HG02763 (cell line): ENCODE data around the gene ZNF554.
A peak's percentile ranks its signal among the peaks of the same experiment; 100 is the strongest.

Source experiments
- ATAC-seq: cut with Tn5 transposase; IDR thresholded peaks from one replicate; pipeline ENCODE4 v1.9.1; 2021; ENCODE audit warnings: mild to moderate bottlenecking, moderate library complexity; ENCODE audit not compliant: unreplicated experiment

ZNF554 gene

DNA sequence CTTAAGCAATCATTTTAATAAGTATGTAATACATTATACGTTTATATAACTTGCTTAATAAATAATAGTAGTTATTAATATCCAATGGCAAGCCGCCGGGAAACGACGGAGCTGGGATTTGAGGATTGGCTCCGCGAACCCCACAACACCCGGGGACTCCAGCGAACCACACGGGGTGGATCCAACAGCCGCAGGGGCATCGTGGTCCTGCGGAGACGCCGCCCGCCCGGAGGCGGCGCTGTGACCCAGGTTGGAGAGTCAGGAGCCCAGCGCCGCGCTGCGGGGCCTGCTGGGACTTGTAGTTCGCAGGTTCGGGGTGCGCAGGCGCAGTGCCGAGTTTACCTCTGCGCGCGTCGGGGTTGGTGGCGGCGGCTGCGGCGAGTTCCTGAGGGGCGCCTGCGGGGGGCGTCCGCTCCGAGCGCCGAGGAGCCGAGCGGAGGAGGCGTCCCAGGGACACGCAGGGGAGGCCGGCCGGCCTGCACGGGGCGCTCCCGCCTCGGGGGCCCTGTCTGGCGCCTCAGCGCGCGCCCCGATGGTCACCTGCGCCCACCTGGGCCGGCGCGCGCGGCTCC is at the start of gene ZNF554:
Gene ZNF554 (plus strand): TSS at position 329 of the 572 bp plus-strand sequence. CDS start 204 bp downstream, at position 533.
- ATAC-seq: peak; percentile 88

DNA sequence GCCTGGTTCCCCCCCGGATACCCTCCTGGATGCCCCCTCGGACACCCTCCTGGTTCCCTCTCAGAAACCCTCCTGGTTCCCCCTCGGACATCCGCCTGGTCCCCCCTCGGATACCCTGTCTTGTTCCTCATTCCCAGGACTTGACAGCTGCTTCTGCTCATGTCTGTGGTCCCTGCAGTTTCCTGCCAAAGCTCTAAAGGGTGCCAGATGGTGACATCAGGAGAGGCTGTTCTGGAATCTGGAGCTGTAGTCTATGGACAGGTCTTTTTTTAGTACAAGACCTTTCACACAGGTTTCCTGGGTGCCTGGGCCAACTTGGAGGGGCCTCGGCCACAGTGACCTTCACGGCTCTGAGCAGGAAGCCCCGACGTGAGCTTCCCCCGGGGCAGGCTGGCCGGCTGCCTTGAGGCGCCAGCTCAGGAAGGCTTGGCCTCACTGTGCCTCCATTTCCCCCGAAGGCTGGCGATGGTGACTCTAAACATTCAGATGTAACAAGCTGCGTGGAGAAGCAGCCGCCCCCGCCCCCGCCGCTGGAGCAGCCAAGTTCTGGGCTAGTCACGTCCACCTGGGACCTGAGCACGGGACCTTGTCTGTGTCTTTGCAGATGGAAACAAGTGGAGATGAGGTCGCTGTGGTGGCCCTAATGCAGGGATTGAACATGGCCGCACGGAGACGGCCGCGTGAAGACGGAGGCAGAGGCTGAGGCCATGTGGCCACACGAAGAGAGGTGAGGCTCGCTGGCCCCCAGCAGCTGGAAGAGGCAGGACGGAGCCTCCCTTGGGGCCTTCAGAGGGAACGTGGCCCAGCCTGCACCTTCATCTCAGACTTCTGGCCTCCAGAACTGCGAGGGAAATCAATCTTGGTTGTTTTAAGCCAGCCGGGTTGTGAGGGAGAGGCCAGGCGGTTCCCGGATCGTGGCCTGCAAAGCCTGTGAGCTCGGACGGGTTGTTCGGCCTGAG is 49.3 kb upstream of the ZNF554 start:
- ATAC-seq: no peak

DNA sequence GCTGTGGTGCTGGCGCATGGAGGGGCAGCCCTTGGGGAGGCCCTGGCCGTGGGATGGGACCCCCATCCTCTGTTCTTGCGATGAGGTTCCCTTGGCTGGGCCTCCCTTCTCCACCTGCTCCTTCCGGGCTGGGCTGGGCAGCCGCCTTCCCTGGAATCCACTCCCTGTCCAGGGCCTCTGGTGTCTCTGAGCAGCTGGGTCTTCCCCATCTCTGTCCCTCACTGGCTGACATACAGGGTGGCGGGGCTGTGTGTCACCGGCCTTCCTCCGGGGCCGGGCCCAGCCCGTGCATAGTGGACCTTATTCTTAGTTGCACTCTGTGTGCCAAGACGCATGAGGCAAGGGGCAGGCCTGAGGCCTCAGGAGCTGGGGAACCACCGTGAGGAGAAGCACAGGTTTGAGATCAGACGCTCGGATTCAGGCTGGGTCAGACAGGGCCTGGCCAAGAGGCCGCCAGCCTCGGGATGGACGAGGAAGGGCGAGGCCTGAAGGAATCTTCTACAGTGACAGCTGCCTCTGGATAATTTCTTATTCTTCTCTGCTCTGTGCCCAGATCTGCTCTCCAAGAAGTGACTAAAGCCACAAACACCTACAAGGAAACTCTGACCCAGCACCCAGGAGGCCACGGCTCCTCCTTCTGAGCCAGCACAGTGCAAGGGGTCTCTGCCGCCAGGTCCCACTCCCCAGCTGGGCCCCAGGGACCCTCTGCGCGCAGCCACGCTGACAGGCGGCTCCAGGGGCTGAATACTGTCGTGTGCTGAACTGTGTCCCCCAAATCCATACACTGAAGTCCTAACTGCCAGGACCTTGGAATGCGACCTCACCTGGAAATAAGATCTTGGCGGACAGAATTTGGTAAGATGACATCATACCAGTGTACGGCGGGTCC is 47.6 kb upstream of the ZNF554 start:
- ATAC-seq: no peak

DNA sequence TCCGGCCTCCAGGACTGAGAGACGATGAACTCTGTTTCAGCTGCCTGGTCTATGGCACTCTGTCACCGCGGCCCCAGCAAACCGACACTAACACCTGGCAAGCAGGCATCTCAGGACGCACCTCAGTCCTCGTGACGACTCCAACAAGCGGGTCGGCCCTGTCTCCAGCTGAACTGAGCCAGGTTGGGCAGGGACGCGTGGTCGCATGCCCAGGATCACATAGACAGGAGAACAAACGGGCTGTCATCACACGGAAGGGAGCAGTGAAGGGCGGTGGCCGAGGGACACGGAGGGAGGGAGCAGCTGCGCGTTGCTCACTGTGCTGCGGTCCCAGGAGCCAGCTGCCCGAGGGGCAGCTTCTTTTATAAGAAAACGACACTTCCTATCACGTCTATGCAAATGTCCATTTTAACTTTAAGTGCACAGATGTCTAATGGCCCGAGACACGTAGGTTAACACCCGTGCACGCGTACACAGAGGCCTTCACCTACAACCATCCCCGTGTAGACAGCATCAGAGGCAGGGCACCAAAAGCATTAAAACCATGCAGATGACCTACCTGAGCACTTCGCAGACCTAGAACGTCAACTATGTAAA is 45.5 kb upstream of the ZNF554 start:
- ATAC-seq: no peak

DNA sequence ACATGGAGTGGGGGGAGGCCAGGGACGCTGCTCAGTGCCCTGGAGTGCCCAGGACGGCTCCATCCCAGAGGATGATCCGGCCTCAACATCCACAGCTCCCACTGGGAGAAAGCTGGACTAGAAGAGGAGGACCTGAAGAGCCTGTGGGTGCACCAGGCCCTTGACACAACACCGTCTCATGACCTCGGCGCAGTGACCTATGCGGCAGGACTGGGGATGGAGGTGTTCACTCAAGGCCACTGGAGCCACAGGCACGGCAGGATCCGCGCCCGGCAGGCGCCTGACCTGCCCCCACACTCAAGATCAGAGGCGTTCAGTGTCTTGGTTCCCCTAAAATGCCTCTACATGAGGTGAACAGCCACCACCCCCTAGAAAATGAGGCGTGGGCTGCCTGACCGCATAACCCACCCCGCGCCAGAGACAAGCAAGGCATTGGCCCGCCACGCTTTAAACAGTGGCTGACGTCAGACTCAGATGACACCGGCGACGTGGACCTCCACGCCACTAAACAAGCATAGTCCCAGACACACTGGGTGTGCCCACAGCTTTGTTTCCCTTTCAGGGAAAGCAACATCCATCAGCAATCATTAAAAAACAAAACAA is 44.6 kb upstream of the ZNF554 start:
- ATAC-seq: no peak

DNA sequence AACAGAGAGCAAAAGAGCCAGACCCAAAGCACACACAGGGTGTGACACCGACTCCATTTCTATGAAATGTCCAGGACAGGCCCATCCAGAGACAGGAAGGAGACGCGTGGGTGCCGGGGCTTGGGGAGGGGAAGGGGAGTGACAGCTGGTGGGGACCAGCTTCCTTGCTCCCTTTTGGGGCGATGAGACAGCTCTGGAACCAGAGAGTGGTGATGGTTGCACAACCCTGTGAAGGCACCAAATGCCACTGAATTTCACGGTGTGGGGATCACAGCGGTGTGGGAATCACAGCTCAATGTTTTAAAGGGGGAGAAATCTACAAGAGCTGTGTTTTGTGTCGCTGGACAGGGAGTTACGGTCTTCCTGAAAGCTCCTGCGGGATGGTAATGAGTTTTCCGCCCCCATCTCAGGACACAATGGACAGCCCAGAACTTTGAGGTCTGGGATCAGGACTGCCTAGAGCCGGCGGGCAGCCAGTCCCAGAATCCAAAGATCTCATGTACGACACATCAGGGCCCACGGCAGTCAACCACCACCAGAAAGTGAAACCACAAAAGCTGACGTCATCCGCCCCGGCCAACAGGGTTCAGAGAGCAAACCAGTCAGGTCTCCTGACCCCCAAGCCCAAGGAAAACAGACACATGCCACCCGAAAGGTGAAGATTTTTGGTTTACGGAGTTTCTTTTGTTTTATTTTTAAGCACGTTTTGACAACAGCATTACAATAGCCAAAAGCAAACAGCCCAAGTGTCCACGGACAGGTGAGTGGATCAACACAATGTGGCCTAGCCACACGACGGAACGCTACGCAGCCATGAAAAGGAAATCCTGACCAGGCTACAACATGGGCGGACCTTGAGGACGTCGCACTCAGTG is 43.9 kb upstream of the ZNF554 start:
- ATAC-seq: no peak

DNA sequence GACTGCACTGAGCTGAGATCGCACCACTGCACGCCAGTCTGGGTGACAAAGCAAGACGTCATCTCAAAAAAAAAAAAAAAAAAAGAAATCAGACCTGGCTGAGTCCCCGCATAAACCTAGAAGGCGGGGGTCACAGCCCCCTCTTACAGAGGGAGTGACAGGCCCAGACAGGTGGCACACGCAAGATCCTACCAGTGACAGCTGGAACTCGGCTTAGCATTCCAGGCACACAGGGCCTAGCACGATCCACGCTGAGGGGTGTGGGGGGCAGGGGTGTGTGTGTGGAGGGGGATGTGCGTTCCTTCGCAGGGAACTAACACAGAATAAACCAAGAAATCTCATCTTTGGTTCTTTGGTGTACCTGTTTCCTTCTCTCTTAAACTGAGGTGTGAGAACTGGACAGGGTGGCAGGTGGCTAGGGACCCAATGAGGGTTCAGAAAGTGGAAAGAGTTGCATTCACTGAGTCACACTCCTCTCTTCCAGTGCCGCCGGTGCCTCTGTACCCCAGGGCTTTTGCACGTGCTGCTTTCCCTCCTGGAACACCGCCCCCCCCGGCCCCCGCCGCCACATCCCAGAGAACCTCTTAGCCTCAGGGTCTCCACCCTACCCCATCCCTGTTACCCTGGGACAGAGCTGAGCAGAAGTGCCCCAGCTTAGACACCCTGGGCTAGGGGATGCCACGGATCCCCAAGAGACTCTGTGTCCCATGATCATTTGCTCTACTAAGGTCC is 41.5 kb upstream of the ZNF554 start:
- ATAC-seq: no peak

DNA sequence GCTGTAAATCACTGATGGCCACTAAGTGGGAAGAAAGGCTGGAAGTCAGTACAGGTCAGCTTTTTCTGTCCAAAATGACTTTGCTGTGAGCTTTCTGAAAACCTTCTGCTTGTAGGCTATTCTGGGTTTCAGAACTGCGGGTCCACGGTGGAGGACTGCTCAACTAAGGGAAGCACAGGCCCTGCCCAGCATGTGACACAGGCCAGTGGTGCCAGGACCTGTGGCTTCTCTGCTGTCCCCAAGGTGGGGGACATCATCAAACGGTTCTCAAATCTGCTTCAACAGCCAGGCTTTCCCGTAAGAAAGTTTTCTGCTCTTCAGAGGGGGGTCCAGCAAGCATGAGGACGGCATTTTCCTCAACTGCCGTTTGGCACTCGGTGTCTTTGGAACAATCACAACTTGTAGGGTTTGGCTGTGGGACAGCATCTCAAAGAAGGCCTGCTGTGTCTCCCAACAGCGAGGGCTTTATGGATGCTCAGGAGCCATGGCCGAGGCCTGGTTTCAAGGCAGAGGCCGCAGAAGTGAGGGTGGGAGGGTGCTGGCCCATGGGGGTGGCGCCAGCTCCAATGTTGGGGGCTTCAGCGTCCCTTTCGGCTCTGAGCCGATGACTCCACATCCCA is 40.4 kb upstream of the ZNF554 start:
- ATAC-seq: no peak

DNA sequence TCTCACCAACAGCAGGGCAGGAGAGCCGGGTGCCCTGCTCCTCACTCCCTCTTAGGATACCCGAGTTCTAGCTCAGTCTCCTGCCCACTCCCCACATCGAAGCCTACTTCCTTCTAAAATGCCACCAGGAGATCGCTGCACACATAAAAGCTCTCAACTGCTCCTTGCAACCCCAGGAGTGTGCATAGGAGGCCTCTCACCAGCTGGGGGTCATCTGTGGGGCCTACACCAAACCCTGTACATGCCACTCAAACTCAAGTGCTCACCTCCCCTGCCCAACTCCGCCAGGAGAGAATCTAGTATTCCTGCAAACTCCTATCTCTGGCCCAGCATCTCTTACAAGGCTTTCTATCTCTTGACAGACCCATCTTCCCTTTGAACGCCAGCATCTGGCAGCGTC is 39.4 kb upstream of the ZNF554 start:
- no peak for ATAC-seq

DNA sequence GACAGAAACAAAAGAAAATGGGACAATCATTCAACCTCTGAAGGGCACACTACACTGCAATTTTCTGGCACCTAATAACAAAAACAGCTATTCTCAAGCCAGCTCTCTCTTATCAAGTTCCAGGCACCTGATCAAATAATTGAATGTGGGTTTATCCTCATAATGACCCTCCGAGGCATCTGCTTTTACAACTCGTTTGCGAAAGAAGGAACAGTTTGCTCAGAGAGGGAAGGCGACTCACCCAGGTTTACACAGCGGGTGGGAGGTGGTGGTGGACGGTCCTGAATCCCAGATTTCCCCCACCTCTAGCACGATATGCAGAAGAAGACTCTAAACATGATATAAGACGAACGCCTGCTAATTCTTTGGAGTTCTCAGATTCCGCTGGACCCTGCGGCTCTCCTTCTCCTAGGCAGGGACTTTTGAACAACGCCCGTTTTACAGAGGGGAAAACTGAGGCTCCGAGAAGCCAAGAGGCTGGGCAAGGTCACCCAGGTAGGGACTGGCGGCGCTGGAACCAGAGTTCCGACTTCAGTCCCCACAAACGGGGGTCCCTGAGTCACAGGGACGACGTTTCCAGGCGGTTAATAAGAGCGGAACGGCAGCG is 37.2 kb upstream of the ZNF554 start:
- no peak for ATAC-seq

DNA sequence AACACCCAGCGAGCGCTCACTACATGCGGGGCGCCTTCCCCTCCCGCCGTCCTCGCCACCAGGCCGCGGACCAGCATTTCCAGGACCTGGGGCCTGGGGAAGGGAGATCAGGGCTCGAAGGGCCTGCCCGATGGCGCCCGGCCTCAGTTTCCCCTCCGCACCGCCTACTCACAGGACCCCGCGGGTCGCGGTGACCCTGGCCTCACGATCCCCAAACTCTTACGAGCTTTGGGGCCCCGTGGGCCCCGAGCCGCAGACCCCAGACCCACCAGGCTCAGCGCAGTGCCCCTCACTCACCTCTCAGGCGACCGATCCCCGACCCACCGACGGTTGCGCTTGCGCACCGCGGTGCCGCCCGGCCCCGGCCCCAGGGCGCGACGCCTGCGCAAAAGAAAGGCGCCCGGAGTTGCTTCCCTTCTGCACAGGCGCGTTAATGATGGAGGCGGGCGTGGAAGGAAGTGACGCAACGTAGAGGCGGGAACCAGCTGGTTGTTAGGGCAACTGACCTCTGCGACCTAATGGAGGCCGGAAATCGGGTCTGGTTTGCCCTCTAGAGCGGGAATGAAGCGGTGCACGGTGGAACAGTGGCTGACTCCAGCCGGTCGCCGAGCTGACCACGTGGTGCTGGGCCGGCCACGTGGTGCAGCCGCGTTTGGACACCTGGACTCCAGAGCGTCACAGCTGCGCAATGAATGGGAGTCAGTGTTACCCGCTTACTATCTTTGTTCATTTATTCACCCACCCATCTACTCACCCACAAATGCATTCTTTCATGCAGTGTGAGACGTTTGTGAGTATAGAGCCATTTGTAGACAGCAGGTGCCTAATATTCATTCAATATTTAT is 36.5 kb upstream of the ZNF554 start, which contains the start of gene SGTA:
Gene SGTA (minus strand): TSS at position 338 of the 845 bp plus-strand sequence. CDS start 14,205 bp downstream, outside the sequence.
- ATAC-seq: peak; percentile 75

DNA sequence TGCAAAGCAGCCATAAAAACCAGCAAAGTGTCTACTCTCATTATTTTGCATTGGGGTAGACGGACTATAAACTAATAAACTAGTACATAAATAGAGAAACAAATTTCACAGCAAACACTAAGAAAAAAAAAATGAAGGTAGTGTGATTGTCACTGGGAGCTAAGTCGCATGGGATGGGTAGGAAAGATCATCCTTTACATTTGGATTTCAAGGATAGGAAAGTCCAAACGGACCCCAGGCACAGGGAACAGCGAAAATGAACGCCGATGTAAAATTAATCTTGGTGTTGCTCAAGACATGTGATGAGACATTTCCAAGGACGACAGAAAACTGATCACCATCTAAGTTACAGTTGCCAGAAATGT is 35.9 kb upstream of the ZNF554 start:
- no peak for ATAC-seq

DNA sequence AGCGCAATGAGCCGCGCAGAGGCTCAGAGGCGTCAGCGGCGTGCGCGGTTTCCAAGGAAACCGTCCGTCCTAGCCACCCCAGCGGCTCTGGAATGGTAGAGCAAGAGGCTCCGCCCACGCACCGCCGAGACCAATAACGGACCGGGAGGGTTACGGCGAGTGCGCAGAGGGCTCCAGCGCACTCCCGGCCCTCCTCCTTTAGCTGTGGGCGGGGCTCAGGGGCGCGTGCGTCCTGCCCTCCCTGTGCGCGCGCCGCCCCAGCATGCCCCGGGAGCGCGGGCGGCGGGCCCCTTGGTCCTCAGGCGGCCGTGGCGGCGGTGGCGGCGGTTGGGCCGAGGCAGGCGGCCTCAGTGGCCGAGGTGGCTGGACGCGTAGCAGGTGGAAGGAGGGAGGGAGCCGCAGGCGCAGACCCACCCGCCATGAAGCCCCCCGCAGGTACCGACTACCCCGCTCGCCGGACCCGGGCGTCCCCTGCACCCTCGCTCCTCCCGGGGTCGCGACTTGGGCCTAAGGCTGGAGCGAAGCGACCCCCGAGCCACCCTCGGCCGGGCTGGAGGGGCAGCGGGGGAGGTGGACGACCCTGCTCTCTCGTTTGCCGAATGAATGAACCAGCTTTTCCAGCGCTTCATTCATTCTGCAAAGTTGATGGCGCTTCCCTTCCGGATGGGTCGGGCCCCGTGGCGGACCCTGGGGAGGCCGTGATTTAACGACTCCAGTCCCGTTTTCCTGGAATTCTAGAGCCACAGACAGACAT is 34.2 kb upstream of the ZNF554 start, which contains the start of gene THOP1:
Gene THOP1 (plus strand): TSS at position 260 of the 754 bp plus-strand sequence. CDS start 160 bp downstream, at position 420.
- ATAC-seq: peak; percentile 67

DNA sequence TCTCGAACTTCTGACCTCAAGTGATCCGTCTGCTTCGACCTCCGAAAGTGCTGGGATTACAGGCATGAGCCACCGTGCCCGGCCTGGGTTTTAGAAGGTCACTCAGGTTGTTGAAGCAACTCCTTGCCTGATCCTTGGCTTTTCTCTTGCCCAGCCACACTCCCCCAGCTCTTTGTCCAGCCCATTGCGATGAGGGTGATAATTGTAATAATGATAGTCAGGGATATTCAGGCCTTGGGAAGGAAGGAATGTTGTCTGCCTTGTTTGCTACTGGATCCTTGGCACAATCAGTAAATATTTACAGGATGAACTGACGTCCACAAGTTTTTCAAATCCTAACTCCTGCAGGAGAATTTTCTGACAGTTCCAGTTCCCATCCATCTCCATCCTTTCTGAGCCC is 32.6 kb upstream of the ZNF554 start:
- ATAC-seq: no peak

DNA sequence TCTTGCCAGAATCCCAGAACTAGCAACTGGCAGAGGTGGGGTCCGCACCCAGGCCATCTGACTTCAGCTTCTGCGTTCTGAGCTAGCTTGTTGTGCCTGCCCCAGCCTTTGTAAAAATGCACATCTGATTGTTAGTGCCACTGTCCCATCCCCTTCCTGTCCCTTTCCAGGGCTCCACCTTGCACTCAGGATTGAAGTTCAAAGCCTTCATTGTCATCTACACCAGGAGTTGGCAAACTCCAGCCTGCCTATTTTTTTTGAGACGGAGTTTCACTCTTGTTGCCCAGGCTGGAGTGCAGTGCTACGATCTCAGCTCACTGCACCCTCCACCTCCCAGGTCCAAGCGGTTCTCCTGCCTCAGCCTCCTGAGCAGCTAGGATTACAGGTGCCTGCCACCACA is 31.4 kb upstream of the ZNF554 start:
- no peak for ATAC-seq

DNA sequence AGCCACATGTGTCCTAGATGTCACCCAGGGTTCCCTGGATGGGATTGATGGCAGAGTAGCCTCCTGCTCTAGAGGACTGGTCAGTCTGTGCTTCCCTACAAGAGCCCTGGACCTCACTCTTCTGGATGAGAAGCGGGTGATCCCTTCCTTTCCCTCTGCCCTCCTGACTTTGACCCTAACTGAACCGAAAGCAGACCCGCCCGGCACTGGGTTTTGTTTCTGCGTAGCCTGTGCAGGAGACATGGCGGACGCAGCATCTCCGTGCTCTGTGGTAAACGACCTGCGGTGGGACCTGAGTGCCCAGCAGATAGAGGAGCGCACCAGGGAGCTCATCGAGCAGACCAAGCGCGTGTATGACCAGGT is 29.5 kb upstream of the ZNF554 start:
- no peak for ATAC-seq
